Measurements from ENCODE around the gene ERGIC2.
"Not testable (repeated sequence)": the region's sequence is repeated elsewhere in the genome, so short reads cannot be mapped to it uniquely, and the experiment has no call there.

Gene ERGIC2

GRCh38 chr12:29403991-29404390 is 23.0 kb upstream of the ERGIC2 start:
- Histone ChIP-seq H3K27me3 (replicated peaks) (no peaks in the 10 kb centered on the region), H3K27ac (no peak overlapping the region), H3K4me3 (ENCODE audit: low read depth, low read length) (no peak overlapping the region), H3K36me3 (replicated peaks) (no peaks in the 10 kb centered on the region)
- no peak for TF ChIP-seq CTCF (IDR thresholded peaks at IDR 0.05; ENCODE audit: low read depth, low read length, missing control alignments)
- DNase-seq: no peak
- in situ Hi-C loops (cut with HindIII; ENCODE audit: low pct_ligation_motif_present, low sequenced_read_pairs): no loop called here

GRCh38 chr12:29402437-29402836 is 21.5 kb upstream of the ERGIC2 start:
- Histone ChIP-seq H3K4me3 (ENCODE audit: low read depth, low read length) (no peak overlapping the region), H3K27me3 (replicated peaks) (no peaks in the 10 kb centered on the region), H3K36me3 (replicated peaks) (no peaks in the 10 kb centered on the region), H3K27ac (no peak overlapping the region)
- no peak for DNase-seq
- no peak for TF ChIP-seq CTCF (IDR thresholded peaks at IDR 0.05; ENCODE audit: low read depth, low read length, missing control alignments)
- in situ Hi-C loops (cut with HindIII; ENCODE audit: low pct_ligation_motif_present, low sequenced_read_pairs): no loop called here

GRCh38 chr12:29398495-29398894 is 17.5 kb upstream of the ERGIC2 start:
- no peak for DNase-seq

GRCh38 chr12:29396774-29397173 is 15.8 kb upstream of the ERGIC2 start:
- in situ Hi-C loops (cut with HindIII; ENCODE audit: low pct_ligation_motif_present, low sequenced_read_pairs): no loop called here
- no peak for TF ChIP-seq CTCF (IDR thresholded peaks at IDR 0.05; ENCODE audit: low read depth, low read length, missing control alignments)
- DNase-seq: peak; percentile 54

More at GRCh38 chr12:29398495-29398894, 17.5 kb upstream of the ERGIC2 start:
- no peak overlapping the region for H3K4me3 ChIP-seq (ENCODE audit: low read depth, low read length)
- H3K27me3 ChIP-seq (replicated peaks): no peaks in the 10 kb centered on the region
- TF ChIP-seq CTCF (IDR thresholded peaks at IDR 0.05; ENCODE audit: low read depth, low read length, missing control alignments): no peak
- in situ Hi-C loops (cut with HindIII; ENCODE audit: low pct_ligation_motif_present, low sequenced_read_pairs): no loop called here
- H3K36me3 ChIP-seq (replicated peaks): no peaks in the 10 kb centered on the region
- H3K27ac ChIP-seq: no peak overlapping the region

GRCh38 chr12:29395356-29395755 is 14.4 kb upstream of the ERGIC2 start:
- in situ Hi-C loops (cut with HindIII; ENCODE audit: low pct_ligation_motif_present, low sequenced_read_pairs): no loop called here
- TF ChIP-seq CTCF (IDR thresholded peaks at IDR 0.05; ENCODE audit: low read depth, low read length, missing control alignments): no peak
- no peak overlapping the region for H3K27ac ChIP-seq
- H3K36me3 ChIP-seq (replicated peaks): no peaks in the 10 kb centered on the region
- H3K4me3 ChIP-seq (ENCODE audit: low read depth, low read length): no peak overlapping the region
- H3K27me3 ChIP-seq (replicated peaks): no peaks in the 10 kb centered on the region
- no peak for DNase-seq

More at GRCh38 chr12:29396774-29397173, 15.8 kb upstream of the ERGIC2 start:
- no peaks in the 10 kb centered on the region for H3K27me3 ChIP-seq (replicated peaks)
- no peaks in the 10 kb centered on the region for H3K36me3 ChIP-seq (replicated peaks)
- H3K27ac ChIP-seq: no peak overlapping the region
- no peak overlapping the region for H3K4me3 ChIP-seq (ENCODE audit: low read depth, low read length)

- DNase-seq; H3K27me3 ChIP-seq (replicated peaks); H3K36me3 ChIP-seq (replicated peaks); in situ Hi-C loops (cut with HindIII; ENCODE audit: low pct_ligation_motif_present, low sequenced_read_pairs); H3K4me3 ChIP-seq (ENCODE audit: low read depth, low read length); H3K27ac ChIP-seq: not testable (repeated sequence)
Observed at GRCh38 chr12:29390419-29390818, 9.4 kb upstream of the ERGIC2 start.

All from brain microvascular endothelial cell (primary cell).